ENCODE data around the gene GNG7. TPM values are rescaled to one million over a fixed set of nuclear protein-coding genes. Genes with fewer than 3 reads are reported as not detected.
"Not testable (repeated sequence)": the region's sequence is repeated elsewhere in the genome, so short reads cannot be mapped to it uniquely, and the experiment has no call there.

GNG7 gene
- total RNA-seq, 1 donor from 2014 or later = 0.68 TPM

DNA sequence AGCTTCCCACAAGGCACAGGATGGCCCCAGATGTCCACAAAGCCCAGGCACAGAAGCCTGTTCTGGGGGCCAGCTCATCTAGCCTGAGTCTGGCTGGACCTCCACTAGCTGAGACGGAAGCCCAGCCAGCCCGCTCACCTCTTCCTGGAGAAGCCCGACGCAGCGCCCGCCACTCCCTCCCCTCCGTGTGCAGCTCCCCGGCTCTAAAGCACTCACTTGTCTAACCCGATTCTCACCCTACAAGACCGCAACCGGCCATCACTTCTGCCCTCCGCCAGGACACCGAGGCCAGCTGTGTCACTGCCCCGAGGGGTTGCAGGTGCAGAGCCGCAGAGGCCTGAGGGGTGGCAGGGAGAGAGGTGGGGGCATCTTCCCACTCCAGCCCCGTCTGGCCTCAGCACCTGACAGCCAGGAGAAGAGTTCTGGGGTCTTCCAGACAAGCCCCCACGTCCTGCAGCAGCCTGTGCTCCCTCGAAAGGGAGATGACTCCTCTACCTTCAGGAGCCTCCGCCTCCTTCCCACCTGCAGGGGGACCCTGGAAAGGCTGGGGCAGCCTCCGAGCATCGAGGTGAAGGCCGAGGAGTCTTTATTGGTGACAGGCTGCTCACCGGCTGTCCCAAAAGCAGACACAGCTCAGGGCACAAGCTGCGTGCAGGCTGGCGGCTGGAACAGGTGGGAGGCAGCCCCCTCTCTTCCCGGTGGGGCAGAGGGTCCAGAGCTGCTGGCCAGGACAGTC lies 24.6 kb upstream of the GNG7 start:
- peak; percentile 52 for ATAC-seq

DNA sequence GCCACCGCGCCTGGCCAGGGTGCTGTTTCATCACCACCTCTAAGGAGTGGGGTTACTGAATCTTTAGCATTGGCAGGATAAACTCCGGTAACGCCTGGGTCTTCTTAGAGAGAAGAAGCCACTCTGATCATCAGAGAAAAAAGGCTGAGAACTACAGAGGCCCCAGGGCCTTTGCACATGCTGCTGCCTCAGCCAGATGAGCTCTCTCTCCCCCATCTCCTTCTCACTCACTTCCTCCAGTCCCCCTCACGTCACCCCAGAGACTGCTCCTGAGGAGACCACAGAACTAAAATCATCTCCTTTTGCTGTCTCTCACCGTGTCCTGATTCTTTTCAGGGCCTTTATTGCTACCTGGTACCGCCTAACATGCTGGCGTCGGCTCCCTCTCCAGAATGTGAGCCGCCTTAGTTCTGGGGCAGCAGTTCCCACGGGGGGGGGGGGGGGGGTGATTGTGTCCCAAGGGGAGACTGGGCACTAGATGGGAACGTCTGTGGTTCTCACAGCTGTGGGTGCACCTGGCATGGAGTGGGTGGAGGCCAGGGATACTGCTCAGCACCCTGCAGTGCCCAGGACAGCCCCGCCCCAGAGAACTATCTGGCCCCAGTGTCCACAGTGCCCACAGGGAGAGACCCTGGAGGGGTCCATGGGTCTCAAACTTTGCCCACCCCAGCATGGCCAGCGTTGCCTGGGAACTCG lies 23.8 kb upstream of the GNG7 start:
- no peak for ATAC-seq

DNA sequence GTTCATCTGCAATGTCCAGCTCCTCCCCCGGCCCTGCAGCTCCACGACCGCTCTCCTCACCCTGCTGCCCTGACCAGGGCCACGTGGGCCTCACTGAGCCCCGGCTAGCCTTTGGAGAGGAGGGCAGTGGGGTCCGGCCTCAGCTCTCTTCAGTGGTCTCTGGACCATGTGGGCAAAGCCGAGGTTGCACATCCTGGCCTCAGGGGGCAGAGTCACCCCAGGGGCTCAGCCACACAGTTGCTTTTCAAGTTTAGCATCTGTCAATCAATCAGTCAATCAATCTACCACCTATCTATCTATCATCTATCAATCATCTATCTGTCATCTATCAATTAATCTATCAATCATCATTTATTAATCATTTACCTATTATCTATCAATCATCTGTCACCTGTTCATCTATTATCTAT lies 21.7 kb upstream of the GNG7 start:
- ATAC-seq = no peak

DNA sequence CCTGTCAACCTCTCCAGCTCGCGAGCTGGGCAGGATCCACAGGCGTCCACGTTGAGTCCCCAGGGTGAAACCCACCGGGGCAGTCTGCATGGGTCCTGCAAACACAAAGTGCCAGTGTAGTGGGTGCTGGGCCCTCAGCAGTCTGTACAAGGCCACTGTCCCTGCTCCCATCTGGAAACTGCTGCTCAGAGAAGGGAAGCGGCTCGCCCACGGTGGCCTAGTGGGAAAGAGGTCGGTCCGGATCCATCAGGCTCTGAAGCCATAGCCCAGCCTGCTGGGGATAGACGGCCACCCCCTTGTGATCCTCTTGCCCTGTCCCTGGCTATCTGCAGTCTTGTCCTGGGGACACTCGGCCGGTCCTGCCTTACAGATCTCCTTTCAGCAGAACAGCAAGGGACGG lies 21.3 kb upstream of the GNG7 start:
- ATAC-seq = no peak

DNA sequence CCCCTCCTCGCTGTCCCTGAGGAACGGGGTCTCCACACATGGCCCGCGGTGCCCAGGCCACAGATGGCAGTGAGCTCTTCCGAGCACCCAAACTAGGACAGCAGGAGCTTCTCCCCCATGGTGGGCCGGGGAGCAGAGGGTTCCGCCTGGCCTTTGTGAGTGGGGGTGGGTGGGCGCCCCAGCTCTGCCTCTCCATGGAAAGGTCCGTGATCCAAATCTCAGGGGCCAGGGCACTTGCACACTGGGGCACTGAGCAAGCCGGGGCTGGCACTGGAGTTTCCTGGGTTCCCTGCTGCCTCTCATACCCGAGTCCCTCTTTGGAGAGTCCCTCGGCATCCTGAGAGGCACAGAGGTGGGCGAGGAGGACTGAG lies 20.8 kb upstream of the GNG7 start:
- ATAC-seq = no peak

DNA sequence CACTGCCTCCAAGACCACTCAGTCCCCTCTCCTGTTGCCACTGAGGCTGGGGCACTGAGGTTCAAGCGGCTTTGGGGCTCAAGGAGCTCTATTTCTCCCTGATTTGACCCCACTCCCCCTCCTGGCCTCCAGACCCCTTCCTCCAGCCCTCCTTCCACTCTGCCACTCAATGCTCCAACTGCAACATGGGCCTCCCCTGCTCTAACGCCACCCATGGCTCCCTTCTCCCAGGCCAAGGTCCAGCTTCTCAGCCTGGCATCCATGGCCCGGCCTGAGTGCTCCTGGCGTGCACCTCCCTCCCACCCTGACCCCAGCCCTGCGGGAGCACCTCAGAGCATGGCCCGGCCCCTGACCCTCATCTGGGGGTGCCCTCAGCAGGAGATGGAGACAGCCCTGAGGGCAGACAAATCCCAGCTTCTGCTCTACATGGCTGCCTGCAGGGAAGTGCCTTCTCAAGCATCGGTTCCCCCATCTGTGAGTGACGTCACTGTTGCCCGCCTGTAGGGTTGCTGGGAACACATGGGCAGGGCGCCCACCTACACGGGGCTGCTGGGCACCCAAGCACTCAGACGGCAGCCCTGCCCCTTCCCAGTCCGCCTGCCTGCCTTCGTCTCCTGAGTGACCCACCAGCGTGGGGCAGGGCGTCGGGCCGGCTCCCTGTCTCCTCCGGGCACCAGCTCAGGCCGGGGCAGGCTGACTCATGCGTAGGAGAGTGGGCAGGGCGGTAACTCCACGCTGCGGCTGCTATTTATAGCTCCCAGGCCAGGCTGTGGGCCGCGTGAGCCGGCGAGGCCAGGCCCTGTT lies 20.2 kb upstream of the GNG7 start:
- peak; percentile 71 for ATAC-seq

DNA sequence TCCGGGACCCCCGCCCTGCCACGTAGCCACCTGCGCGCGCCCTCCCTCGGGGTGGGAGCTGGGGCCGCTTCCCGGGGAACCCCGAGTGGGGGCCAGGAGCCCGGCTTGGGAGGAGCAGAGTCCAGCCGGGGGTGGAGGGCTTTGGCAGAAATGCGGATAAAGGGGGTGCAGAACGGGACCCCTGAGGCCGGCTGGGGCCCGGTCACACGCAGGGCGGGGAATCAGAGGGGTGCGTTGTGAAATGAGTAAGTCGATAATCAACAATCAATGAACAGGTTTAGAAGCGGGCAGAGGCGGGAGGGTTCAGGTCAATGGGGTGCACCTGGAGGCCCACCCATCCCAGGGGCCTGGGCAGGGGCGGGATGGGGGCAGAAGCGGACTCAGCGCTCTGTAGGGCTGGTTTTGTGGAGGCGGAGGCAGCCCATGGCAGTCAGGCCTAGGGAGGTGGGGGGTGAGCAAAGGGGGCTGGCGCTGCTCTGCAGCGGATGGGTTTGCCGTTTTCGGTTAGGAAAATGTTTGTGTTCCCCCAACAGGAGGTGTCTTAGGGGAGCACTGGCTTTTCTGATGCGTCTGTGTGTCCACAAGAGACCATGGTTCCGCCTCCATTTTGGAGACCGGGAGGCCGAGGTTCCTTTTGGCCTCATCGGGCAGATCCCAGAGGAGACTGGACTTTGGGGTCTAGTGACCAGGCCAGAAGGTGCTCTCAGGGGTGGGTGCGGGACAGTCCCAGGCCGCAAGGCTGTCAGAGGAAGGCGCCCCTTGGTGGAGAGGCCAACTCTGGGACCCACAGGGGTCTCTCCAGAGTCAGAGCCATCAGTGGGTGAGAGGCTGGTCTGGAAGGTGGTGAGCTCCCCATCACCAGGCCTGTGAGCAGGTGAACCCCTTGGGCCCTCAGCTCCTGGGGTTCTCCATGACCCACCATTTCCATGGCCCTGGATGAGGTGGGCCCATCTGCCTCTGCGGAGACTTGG lies 19.4 kb upstream of the GNG7 start:
- ATAC-seq = no peak

DNA sequence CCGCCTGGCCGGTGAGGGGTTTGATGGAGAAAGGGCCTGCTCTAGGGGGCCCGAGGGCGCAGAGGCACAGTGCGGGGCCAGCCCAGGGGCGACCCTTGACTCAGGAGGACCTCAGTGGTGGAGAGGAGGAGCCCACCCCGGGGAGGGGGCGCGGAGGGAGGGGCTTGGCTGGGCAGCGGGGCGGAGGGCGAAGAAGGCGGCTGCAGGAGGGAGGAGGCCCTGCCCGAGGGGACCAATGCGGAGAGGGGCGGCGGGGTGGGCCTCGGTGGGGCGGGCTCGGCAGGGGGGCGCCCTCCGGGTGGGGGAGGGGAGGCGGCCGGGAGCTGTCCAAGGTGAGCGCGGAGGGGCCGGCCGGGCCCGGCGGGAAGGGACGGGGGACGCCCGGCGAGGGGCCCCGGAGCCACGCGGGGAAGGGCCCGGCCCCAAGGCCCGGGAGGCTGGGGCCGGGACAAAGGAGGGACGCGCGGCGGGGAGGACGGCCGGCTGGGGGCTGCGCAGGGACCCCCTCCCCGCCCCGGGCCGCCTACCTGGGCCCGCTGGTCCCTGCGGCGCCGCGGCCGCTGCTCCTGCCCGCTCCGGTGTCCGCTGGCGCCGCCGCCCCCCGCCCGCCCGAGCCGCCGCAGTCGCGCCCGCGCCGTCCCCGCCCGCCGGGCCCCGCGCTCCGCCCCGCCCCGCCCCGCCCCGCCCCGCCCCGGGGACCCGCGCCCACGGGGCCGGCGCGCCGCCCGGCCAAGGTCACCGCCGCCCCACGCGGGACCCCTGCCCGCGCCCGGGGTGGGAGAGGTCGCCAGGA lies 18.5 kb upstream of the GNG7 start, which contains the start of gene DIRAS1:
DIRAS1 (minus strand) TSS at position 596 of the 793 bp plus-strand sequence. CDS start 3,566 bp downstream, outside the sequence.
- peak; percentile 11 for ATAC-seq

DNA sequence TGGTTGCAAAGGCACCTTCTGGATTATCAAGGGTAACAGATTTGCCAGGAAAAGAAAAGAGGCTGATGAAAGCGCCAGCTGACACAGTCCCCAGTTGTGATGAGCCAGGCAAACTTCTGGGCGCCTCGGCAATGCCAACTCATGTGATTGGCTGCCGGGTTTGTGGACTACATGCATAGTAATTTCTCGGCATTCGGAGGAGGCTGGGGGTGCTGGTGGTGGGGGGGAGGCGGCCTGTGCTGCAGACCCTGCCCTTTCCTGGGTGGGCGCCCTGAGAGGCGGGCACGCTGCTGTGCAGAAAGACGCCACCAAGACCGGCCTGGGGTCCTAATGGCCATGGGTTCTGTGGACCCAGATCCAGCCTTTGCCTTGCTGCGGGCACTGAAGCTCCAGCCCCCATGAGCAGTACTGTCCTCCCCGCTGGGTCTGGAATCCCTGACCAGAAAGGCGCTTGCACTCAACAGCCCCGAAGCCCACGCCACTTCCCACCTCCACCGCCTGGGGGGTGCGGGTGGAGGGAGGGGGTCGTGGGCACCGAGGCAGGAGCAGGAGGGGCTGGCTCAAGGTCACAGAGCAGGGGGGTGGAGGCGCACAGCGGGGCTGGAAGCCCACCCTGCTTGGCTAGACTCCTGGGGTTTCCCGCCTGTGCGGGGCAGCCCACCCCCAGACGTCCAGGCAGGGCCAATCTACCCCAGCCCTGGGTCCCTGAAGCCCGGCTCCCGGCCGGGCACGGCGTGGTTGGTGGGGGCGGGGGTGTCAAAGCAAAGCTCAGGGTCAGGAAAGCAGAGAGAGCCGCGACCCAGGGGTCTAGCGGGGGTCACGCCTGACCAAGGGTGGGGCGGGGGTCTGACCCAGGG lies 17.7 kb upstream of the GNG7 start:
- ATAC-seq = no peak

DNA sequence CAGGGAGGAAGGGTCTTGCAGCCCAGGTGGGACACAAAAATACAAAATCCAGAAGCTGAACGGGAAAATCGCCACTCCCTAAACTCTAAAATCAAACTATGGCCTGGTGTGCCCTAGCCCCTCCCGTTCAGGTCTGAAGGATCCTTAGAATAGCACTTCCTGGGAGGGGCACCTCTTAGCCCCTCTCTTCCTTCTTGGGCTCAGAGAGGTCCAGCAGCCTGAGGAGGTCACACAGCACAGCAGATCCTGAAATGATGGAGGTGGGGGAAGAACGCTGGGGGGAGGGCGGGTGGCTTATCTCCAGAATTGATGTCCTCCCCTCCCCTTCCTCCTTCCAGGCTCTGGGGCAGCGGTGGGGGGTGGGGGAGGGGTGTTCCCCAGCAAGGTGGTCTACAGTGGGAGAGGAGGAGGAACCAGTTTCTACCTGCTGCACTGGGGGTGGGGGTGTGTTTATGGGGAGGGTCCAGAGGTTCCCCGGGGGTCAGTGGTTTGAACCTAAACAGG lies 16.8 kb upstream of the GNG7 start:
- no peak for ATAC-seq

DNA sequence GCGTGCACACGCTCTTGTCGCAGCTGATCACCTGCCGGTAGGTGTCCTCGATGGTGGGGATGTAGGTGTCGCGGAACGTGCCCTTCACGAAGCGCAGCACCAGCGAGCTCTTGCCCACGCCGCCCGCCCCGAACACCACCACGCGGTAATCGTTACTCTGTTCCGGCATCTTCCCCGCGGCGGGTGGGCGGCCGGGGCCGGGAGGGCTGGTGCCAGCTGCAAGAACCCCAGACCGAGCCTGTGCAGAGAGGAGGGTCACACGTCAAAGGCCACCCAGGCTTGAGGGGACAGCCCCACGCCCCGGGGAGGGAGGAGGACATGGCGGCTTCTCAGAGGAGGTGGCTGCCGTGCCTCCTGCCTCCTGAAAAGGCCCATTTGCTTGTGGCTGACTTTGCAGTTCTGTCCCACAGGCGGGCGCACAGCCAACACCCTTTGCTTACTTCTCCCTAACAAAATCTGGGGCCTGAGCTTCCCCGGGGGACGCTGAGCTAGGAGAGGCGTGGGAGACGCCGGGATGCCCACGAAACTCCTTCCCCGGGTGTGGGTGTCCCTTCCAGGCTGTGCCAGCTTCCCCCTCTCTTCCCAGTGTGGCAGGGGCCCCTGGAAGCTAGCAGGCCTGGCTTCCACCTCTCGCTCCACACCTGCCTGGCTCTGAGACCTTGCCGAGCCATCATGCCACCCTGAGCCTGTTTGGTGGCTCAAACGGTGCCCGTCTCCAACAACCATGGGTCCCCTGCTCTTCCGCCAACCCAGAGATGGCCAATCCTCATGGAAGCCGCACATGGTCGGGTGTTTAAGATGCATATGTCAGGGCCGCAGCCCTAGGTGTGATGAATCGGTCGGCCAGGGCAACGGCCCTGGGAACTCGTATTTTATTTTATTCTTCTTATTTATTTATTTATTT lies 15.4 kb upstream of the GNG7 start:
- ATAC-seq = no peak

DNA sequence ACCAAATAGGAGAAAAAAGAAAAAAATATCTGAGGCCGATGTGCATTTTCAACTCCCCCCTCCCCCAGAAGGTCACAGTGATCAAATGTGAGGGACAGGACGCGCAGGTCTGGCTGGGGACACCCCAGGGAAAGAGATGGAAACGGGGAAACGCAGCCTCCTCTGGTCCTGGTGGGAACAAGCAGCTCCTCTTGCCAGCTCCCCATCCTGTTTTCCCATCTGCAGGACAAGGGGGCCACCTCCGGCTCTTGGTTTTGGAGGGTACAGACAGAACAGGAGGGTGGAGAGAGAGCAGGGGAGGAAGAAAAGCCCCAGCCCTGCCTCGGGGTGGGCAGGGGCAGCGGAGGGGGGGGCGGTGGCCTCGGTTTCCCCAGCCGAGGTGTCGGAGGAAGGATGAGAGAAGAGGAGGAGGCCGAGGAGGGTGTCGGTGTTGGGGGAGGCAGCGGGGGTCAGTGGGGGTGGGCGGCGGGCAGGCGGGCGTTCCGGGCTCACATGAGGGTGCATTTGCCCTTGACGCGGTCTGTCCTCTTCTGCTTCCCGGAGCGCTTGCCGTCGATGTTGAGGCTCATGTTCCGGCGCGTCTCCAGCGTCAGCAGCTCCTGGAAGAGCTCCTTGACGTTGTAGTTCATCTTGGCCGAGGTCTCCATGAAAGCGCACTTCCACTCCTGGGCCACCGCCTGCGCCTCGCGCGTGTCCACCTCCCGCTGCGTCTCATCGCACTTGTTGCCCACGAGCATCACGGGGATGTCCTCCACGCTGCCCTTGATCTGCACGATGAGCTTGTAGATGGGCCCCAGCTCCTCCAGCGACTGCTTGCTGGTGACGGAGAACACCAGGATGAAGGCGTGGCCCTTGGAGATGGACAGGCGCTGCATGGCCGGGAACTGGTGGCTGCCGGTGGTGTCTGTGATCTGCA lies 14.5 kb upstream of the GNG7 start:
- ATAC-seq = no peak

DNA sequence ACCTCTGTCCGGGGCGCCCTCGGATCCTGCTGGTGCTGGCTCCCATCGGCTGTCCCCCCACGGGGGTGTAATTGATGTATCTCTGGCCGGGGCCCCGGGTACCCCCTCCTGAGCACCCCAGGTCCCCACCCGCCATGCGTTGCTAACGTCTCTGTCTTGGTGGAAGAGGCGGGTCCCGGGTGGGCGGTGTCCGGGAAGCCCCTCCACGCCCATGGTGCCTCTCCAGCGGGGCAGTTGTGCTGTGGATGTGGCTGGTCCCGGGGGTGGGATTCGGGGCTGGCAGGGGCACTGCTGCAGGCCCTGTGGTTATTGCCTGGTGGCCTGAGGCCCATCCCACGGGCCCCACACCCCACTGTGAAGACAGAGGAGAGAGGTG lies 13.8 kb upstream of the GNG7 start:
- ATAC-seq = no peak

DNA sequence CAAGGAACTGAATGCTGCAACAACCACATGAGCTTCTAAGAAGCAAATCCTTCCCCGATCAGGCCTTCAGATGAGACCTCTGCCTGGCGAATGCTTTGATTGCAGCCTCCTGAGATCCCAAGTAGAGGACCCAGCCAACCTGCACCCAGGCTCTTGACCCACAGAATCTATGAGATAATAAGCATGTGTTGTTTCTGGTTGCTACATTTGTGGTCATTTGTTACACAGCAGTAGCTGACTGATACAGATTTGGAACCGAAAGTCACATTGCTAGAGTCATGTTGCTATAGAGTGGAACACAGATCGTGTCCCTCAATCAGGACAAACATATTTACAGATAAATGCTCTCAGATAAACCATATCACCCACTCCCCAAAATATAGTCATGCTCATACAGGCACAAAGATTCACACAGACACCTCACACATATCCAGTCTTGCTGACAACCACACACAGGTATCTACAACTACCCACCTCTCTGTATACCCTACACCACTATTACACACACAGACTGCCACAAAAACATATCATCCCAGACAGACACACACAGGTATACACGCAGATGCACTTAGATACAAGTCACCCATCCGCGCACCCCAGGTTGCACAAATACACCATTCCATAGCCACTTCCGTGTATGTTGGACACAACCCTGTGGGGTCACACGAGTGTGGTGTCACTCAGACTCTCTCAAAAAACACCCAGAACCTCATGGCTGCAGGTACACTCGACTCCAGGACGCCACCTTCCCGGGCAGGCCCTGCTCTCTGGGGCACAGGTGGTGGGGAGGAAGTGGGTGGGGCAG lies 13.2 kb upstream of the GNG7 start:
- ATAC-seq = no peak

DNA sequence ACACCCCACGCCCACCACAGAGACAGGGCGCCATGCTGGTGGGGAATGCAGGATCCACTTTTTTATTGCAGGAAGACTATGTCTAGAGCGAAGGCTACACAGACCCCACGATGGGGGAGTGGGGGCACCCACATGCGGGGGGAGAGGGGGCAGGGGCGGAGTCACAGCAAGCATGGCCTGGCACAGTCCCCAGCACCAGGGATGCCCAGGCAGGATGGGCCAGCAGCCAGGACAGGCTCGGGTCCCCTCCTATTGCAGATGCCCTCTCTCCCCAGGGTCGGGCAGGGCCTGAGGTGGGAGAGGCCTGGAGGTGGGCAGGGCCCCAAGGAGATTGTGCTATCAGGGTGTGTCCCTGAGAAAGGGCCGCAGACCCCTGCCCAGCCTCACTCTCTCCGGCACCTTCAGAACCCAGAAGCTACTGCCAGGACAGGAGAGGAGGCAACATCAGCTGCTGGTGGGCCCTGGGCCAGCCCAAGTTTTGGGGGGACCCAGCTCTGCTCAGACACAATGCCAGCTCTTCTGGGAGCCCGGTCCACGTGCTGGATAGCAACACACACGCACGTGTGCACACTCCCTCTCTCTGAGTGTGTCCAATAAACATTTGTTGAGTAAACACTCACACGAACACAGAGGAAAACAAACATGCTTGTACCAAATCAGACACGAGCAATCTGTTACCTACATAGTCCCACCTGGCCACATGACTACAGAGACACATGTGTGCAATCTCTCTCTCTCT lies 12.2 kb upstream of the GNG7 start:
- ATAC-seq = no peak

DNA sequence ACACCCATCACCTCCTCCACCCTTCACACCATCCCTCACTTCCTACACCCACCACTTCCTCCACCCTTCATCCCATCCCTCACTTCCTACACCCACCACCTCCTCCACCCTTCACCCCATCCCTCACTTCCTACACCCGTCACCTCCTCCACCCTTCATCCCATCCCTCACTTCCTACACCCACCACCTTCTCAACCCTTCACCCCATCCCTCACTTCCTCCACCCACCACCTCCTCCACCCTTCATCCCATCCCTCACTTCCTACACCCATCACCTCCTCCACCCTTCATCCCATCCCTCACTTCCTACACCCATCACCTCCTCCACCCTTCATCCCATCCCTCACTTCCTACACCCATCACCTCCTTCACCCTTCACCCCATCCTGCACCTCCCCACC lies 11.6 kb upstream of the GNG7 start:
- not testable (repeated sequence) for ATAC-seq
